ENCODE measurements around the gene COA3. TPM values are rescaled to one million over a fixed set of nuclear protein-coding genes. Genes with fewer than 3 reads are reported as not detected.

The COA3 gene
- total RNA-seq, 1 donor from 2014 or later, result 95.0 TPM

DNA sequence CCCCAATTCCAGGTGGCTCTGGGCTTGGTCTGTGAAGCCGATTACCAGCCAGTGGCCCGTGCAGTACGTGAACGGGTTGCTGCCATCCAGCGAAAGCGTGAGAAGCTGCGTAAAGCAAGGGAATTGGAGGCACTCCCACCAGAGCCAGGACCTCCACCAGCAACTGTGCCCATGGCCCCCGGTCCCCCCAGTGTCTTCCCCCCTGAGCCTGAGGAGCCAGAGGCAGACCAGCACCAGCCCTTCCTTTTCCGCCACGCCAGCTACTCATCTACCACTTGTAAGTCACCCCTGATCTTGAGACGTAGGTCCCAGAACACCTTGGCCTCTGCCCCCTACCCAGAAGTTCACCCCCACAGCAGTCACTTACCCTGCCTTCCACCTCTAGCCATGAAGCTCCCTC is 11.2 kb downstream of the COA3 start:
- DNase-seq (ENCODE audit: low read depth), result no peak
- TF ChIP-seq, protein P1, sequence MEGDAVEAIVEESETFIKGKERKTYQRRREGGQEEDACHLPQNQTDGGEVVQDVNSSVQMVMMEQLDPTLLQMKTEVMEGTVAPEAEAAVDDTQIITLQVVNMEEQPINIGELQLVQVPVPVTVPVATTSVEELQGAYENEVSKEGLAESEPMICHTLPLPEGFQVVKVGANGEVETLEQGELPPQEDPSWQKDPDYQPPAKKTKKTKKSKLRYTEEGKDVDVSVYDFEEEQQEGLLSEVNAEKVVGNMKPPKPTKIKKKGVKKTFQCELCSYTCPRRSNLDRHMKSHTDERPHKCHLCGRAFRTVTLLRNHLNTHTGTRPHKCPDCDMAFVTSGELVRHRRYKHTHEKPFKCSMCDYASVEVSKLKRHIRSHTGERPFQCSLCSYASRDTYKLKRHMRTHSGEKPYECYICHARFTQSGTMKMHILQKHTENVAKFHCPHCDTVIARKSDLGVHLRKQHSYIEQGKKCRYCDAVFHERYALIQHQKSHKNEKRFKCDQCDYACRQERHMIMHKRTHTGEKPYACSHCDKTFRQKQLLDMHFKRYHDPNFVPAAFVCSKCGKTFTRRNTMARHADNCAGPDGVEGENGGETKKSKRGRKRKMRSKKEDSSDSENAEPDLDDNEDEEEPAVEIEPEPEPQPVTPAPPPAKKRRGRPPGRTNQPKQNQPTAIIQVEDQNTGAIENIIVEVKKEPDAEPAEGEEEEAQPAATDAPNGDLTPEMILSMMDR (conservative IDR thresholded peaks at IDR 0.05; ENCODE audit: low read depth, low read length), result no peak
- H3K4me3 ChIP-seq (ENCODE audit: low read depth, low read length), result no peak overlapping the region

GRCh38 chr17:42784811-42785592 is 13.5 kb downstream of the COA3 start:
- TF ChIP-seq, protein P1 (conservative IDR thresholded peaks at IDR 0.05; ENCODE audit: low read depth, low read length), result no peak
- DNase-seq (ENCODE audit: low read depth), result no peak
- no peak overlapping the region for H3K4me3 ChIP-seq (ENCODE audit: low read depth, low read length)

DNA sequence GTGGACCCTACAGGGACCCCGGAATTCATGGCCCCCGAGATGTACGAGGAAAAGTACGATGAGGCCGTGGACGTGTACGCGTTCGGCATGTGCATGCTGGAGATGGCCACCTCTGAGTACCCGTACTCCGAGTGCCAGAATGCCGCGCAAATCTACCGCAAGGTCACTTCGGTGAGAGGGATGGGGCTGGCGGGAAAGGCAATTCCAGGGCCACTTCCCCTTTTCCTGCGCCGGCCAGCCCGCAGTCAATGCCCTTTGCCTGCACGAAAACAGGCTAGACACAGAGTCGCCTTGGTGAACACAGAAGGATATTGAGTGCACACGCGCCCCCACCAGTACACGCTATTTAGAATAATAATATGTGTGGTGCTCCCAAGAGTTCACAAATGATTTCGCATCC is 14.1 kb downstream of the COA3 start:
- no peak overlapping the region for H3K4me3 ChIP-seq (ENCODE audit: low read depth, low read length)
- no peak for DNase-seq (ENCODE audit: low read depth)
- TF ChIP-seq, protein P1 (conservative IDR thresholded peaks at IDR 0.05; ENCODE audit: low read depth, low read length), result no peak

- no peak overlapping the region for H3K4me3 ChIP-seq (ENCODE audit: low read depth, low read length)
- DNase-seq (ENCODE audit: low read depth), result no peak
- TF ChIP-seq, protein P1 (conservative IDR thresholded peaks at IDR 0.05; ENCODE audit: low read depth, low read length), result no peak
Observed at GRCh38 chr17:42783791-42784138, 14.7 kb downstream of the COA3 start.

DNA sequence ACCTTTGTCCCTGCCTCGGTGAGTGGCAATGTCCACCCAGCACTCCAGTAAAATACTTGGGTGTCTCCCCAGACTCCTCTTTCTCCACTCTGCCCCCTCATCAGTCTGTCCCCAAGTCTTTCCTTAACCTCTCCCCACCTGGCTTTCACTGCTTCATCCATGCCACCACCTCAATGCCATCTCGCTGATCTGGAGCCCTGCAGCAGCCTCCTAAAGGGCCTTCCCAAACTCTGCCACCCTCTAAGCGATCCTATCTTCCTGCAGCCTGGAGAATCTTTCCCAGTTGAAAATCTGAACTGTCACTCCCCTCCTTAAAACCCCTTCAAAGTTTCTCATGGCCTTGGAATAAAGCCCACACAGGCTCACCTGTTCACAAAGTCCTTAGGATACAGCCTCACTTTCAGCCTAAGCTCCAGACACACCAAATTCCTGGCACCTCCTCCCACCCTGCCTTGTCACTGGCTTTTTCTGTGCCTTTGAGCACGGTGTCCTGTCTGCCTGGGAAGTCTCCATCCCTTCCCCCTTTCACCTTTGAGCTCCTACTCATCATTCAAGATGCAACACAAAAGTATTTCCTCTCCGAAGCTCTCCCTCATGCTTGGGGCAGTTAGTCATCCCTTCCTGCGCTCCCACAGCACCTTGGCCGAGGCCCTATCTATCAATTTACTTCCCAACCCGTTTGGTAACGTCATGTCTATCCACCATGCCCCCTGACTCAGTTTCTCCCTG is 15.3 kb downstream of the COA3 start:
- DNase-seq (ENCODE audit: low read depth), result no peak
- TF ChIP-seq, protein P1 (conservative IDR thresholded peaks at IDR 0.05; ENCODE audit: low read depth, low read length), result no peak
- H3K4me3 ChIP-seq (ENCODE audit: low read depth, low read length), result peak overlapping the region; percentile 81

- DNase-seq (ENCODE audit: low read depth), result no peak
- TF ChIP-seq, protein P1 (conservative IDR thresholded peaks at IDR 0.05; ENCODE audit: low read depth, low read length), result no peak
- H3K4me3 ChIP-seq (ENCODE audit: low read depth, low read length), result peak overlapping the region; percentile 81
Observed at GRCh38 chr17:42782166-42783061, 16.1 kb downstream of the COA3 start.

All from epithelial cell of proximal tubule (primary cell).